HepG2 (cell line): ENCODE measurements around the gene ABCA3. TPM values are rescaled to one million over a fixed set of nuclear protein-coding genes. Genes with fewer than 3 reads are reported as not detected.

Source experiments
- AGO1 ChIP-seq: fragments of 200-400 bp; formaldehyde crosslinking; IDR thresholded peaks from 2 replicates; pipeline ENCODE4 v1.6.1; 2017; ENCODE audit warnings: mild to moderate bottlenecking, low read depth, low read length, moderate library complexity; ENCODE audit not compliant: poor library complexity, severe bottlenecking
- ATF7-NPFF ChIP-seq: sonication (generic); formaldehyde crosslinking; IDR thresholded peaks from 2 replicates; pipeline ENCODE4 v1.8.1; 2023; ENCODE audit warnings: mild to moderate bottlenecking, low read depth, missing genetic modification reagents, moderate library complexity
- CCDC6 ChIP-seq: sonication (generic); formaldehyde crosslinking; IDR thresholded peaks from 2 replicates; pipeline ENCODE4 v1.8.1; 2022; ENCODE audit warnings: mild to moderate bottlenecking, missing genetic modification reagents, moderate library complexity
- GATA4 ChIP-seq: sonication (generic); IDR thresholded peaks from 2 replicates; pipeline ENCODE4 v1.6.1; 2016; ENCODE audit warnings: antibody characterized with exemption, low read depth, borderline replicate concordance
- HIVEP1 ChIP-seq: sonication (generic); formaldehyde crosslinking; IDR thresholded peaks from 2 replicates; pipeline ENCODE4 v1.4.0; 2020; ENCODE audit warnings: mild to moderate bottlenecking, missing genetic modification reagents
- MAFK ChIP-seq, 2 experiments: IDR thresholded peaks in 1 of 2; conservative IDR thresholded peaks in 1 of 2; 2 replicates each; pipeline ENCODE4 v1.6.1; 2011; ENCODE audit warnings: improper control_type of control experiment in 2 of 2, low read length in 2 of 2
- NFKB2 ChIP-seq: sonication (generic); formaldehyde crosslinking; IDR thresholded peaks from 2 replicates; pipeline ENCODE4 v1.4.0; 2020; ENCODE audit warnings: missing genetic modification reagents, borderline replicate concordance
- REL ChIP-seq: sonication (generic); formaldehyde crosslinking; conservative IDR thresholded peaks from 2 replicates; pipeline ENCODE4 v1.8.0; 2022; ENCODE audit warnings: mild to moderate bottlenecking, missing genetic modification reagents, moderate library complexity
- SIN3A ChIP-seq: IDR thresholded peaks from 2 replicates; pipeline ENCODE4 v1.6.1; 2011; ENCODE audit warnings: low read depth, mild to moderate bottlenecking, control low read depth, low read length, borderline replicate concordance
- SOX6 ChIP-seq, 2 experiments: fragments of 450-650 bp in 1 of 2; sonication (generic) in 1 of 2; formaldehyde crosslinking in 1 of 2; IDR thresholded peaks; 2 replicates each; pipeline versions ENCODE4 v1.4.0 to v1.6.1; 2017 to 2020; ENCODE audit warnings: antibody characterized with exemption in 1 of 2, mild to moderate bottlenecking in 1 of 2, missing genetic modification reagents in 1 of 2
- SRF ChIP-seq: IDR thresholded peaks from 2 replicates; pipeline ENCODE4 v1.6.1; 2011; ENCODE audit warnings: mild to moderate bottlenecking, low read depth, low read length, moderate library complexity
- TBP ChIP-seq: sonication (generic); formaldehyde crosslinking; IDR thresholded peaks from 2 replicates; pipeline ENCODE4 v1.5.0; 2020; ENCODE audit warnings: missing genetic modification reagents
- U2AF1 ChIP-seq: fragments of 200-400 bp; formaldehyde crosslinking; optimal IDR thresholded peaks from 2 replicates; pipeline ENCODE3; 2017; ENCODE audit warnings: mild to moderate bottlenecking, low read depth, low read length
- ZNF260 ChIP-seq: sonication (generic); formaldehyde crosslinking; IDR thresholded peaks from 2 replicates; pipeline ENCODE4 v1.4.0; 2020; ENCODE audit warnings: missing genetic modification reagents, low read depth, mild to moderate bottlenecking, borderline replicate concordance
- ZNF674 ChIP-seq: sonication (generic); formaldehyde crosslinking; IDR thresholded peaks from 2 replicates; pipeline ENCODE4 v1.5.0; 2020; ENCODE audit warnings: low read depth, mild to moderate bottlenecking, missing genetic modification reagents
- polyA plus RNA-seq, 8 experiments: library from polyadenylated mRNA; depleted of rRNA in 3 of 8; stranded (reverse) in 7 of 8; unstranded in 1 of 8; fragments of >200 nt; fragmentation: Illumina TruSeq in 4 of 8; extraction: Trizol in 4 of 8; gene quantifications; 2 replicates each; pipeline versions ENCODE4 v1.2.1 to v1.2.3, GENCODE V29; 2011 to 2016; ENCODE audit warnings: low read depth in 4 of 8, missing spikeins in 1 of 8, mixed read lengths in 1 of 8; ENCODE audit not compliant: insufficient read depth in 1 of 8
- total RNA-seq, 5 experiments: library from RNA; depleted of rRNA; stranded (reverse); fragments of >200 nt; fragmentation: Illumina TruSeq; extraction: Trizol; gene quantifications; 2 replicates each; pipeline ENCODE4 v1.2.3, GENCODE V29; 2016; ENCODE audit warnings: low read depth in 1 of 5
- TF ChIP-seq, protein P1 (sequence below): sonication (generic); formaldehyde crosslinking; IDR thresholded peaks from 2 replicates; pipeline ENCODE4 v1.9.0; 2021; ENCODE audit warnings: missing genetic modification reagents, borderline replicate concordance
- TF ChIP-seq, protein P2 (sequence below): fragments of 450-650 bp; IDR thresholded peaks from 2 replicates; pipeline ENCODE4 v1.6.1; 2017
- TF ChIP-seq, protein P3 (sequence below): IDR thresholded peaks from 2 replicates; pipeline ENCODE4 v1.6.1; 2016; ENCODE audit warnings: mild to moderate bottlenecking, missing biosample characterization, missing genetic modification reagents
- TF ChIP-seq, protein P4 (sequence below): sonication (generic); formaldehyde crosslinking; IDR thresholded peaks from 2 replicates; pipeline ENCODE4 v1.5.0; 2020; ENCODE audit warnings: mild to moderate bottlenecking, missing genetic modification reagents

The ABCA3 gene
- total and polyA plus RNA-seq, 2 of the 13 experiments (the other 11 are each of a cell fraction or from before 2014, with no cell fraction given), result 0.60 to 1.5 TPM

DNA sequence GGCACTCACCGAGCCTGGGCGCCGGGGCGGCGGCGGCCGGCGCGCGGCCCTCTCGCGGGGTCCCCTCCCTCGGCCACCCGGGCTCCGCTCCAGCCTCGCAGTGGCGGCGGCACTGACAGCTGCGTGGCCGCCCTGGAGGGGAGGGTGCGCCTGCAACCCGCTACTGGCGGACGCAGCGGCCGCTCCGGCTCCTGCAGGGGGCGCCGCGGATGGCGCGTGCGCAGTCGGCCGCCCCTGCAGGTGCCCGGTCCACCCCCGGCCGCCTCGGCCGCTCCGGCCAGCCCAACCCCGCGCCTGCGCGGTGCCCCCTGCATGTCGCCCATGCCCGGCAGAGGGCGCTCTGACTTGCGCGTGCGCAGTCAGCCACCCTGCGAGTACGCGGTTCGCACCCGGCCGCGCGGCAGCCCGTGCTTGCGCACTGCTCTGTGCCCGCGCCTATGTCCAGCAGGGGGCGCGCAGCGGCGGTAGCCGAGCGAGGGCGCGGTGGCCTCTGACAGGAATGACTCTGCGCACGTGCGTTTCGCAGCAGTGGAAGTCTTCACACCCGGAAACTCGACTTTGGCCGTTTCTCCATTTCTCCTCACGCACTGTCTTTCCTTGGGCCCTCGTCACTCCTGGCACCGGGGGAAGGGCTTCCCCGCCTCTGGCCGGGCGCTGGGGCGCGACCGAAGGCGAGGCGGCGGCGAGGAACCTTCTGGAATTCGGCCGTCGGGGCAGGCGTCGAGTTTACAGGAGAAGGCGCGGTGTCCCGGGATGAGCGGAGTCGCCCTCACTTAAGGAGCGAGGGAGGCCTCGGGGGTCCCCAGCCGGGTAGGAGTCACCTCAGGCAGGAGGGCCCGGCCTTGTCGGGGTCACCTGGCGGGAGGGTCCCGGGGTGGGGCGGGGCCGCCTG, at the start of gene ABCA3 (continued):
- TF ChIP-seq, protein P1, sequence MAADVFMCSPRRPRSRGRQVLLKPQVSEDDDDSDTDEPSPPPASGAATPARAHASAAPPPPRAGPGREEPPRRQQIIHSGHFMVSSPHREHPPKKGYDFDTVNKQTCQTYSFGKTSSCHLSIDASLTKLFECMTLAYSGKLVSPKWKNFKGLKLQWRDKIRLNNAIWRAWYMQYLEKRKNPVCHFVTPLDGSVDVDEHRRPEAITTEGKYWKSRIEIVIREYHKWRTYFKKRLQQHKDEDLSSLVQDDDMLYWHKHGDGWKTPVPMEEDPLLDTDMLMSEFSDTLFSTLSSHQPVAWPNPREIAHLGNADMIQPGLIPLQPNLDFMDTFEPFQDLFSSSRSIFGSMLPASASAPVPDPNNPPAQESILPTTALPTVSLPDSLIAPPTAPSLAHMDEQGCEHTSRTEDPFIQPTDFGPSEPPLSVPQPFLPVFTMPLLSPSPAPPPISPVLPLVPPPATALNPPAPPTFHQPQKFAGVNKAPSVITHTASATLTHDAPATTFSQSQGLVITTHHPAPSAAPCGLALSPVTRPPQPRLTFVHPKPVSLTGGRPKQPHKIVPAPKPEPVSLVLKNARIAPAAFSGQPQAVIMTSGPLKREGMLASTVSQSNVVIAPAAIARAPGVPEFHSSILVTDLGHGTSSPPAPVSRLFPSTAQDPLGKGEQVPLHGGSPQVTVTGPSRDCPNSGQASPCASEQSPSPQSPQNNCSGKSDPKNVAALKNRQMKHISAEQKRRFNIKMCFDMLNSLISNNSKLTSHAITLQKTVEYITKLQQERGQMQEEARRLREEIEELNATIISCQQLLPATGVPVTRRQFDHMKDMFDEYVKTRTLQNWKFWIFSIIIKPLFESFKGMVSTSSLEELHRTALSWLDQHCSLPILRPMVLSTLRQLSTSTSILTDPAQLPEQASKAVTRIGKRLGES (CRISPR knock-in tag), result peak; percentile 93
- TF ChIP-seq SIN3A (peak; percentile 54; the same call in 1 of the 2 replicates), TBP (no peak), GATA4 (no peak), ZNF260 (CRISPR knock-in tag) (no peak), U2AF1 (no peak), ZNF674 (CRISPR knock-in tag) (no peak), CCDC6 (peak; percentile 98), MAFK (conservative IDR thresholded peaks at IDR 0.05 in 1 of 2, IDR thresholded peaks at IDR 0.05 in 1 of 2; ENCODE audit: low read length in 2 of 2) (no peak), ATF7-NPFF (peak; percentile 99), AGO1 (peak; percentile 22), NFKB2 (peak; percentile 99), SRF (peak; percentile 21; the same call in 1 of the 2 replicates), SOX6 (IDR thresholded peaks at IDR 0.05) (no peak), SOX6 (CRISPR knock-in tag; IDR thresholded peaks at IDR 0.05) (peak; percentile 86), REL (CRISPR knock-in tag) (peak; percentile 98), HIVEP1 (CRISPR knock-in tag) (peak; percentile 98)
- TF ChIP-seq, protein P2, sequence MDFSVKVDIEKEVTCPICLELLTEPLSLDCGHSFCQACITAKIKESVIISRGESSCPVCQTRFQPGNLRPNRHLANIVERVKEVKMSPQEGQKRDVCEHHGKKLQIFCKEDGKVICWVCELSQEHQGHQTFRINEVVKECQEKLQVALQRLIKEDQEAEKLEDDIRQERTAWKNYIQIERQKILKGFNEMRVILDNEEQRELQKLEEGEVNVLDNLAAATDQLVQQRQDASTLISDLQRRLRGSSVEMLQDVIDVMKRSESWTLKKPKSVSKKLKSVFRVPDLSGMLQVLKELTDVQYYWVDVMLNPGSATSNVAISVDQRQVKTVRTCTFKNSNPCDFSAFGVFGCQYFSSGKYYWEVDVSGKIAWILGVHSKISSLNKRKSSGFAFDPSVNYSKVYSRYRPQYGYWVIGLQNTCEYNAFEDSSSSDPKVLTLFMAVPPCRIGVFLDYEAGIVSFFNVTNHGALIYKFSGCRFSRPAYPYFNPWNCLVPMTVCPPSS, result no peak
- TF ChIP-seq, protein P3, sequence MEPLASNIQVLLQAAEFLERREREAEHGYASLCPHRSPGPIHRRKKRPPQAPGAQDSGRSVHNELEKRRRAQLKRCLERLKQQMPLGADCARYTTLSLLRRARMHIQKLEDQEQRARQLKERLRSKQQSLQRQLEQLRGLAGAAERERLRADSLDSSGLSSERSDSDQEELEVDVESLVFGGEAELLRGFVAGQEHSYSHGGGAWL (CRISPR knock-in tag), result peak; percentile 99
- TF ChIP-seq, protein P4, sequence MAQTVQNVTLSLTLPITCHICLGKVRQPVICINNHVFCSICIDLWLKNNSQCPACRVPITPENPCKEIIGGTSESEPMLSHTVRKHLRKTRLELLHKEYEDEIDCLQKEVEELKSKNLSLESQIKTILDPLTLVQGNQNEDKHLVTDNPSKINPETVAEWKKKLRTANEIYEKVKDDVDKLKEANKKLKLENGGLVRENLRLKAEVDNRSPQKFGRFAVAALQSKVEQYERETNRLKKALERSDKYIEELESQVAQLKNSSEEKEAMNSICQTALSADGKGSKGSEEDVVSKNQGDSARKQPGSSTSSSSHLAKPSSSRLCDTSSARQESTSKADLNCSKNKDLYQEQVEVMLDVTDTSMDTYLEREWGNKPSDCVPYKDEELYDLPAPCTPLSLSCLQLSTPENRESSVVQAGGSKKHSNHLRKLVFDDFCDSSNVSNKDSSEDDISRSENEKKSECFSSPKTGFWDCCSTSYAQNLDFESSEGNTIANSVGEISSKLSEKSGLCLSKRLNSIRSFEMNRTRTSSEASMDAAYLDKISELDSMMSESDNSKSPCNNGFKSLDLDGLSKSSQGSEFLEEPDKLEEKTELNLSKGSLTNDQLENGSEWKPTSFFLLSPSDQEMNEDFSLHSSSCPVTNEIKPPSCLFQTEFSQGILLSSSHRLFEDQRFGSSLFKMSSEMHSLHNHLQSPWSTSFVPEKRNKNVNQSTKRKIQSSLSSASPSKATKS, result no peak; the same call in 1 of the 2 replicates
